ENCODE measurements around the gene CPD. TPM values are rescaled to one million over a fixed set of nuclear protein-coding genes. Genes with fewer than 3 reads are reported as not detected.

The CPD gene
- polyA plus RNA-seq, 2 of the 4 experiments (the other 2 are of a cell fraction) = 22.4 to 83.3 TPM

DNA sequence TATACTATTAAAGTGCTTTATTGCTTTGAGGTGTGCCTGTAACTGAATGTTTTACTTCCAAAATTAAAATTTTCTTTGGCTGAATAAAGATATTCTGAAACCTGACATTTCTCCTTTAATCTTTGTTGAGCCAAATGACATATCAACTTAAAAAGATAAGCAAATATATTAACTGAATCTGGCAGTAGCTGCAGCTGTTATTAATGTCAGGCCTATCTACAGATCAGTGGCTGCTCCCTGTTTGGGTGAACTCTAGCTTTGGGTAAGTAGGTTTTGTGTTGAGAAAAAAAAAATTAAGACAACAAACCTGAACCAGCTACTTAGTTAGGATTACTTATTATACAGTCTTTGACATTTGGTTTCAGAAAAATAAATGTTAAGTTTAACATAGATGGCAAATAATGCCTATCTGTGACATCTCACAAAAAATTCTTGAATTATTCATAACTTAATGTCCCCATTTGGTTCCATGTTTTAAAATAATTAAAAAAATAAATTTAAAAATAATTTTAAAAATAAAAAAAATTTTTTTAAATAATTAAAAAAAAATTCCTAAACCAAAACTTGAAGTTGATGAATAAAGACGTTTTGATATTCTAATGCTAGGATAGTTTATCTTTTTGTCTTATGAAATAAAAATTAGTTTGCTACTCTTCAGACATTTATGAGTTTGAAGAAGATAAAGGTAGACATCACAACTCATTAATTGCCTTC, 19.8 kb downstream of the CPD start:
- peaks cover 33% of the 10 kb centered on the region for H3K4me1 ChIP-seq
- TF ChIP-seq HEYL (CRISPR knock-in tag; IDR thresholded peaks at IDR 0.05) (no peak), ZFP36 (IDR thresholded peaks at IDR 0.05; ENCODE audit: borderline replicate concordance, partially characterized antibody) (no peak), EHF (CRISPR knock-in tag; IDR thresholded peaks at IDR 0.05) (no peak), GATA3 (IDR thresholded peaks at IDR 0.05; ENCODE audit: borderline replicate concordance) (no peak), RNF2 (IDR thresholded peaks at IDR 0.05; ENCODE audit: borderline replicate concordance, low read depth) (no peak), EP300 (IDR thresholded peaks at IDR 0.05) (no peak), NR3C1 (IDR thresholded peaks at IDR 0.05) (no peak), JUN (IDR thresholded peaks at IDR 0.05) (no peak), USF2 (IDR thresholded peaks at IDR 0.05) (no peak), HOXB13 (CRISPR knock-in tag; IDR thresholded peaks at IDR 0.05; ENCODE audit: low read depth) (no peak), REST (IDR thresholded peaks at IDR 0.05) (no peak), ZSCAN20 (CRISPR knock-in tag; IDR thresholded peaks at IDR 0.05) (no peak), EHMT2 (IDR thresholded peaks at IDR 0.05; ENCODE audit: low read depth) (no peak), ZNF302 (CRISPR knock-in tag; IDR thresholded peaks at IDR 0.05) (no peak), FOSL2 (IDR thresholded peaks at IDR 0.05) (no peak), FOSL2 (CRISPR knock-in tag; IDR thresholded peaks at IDR 0.05) (no peak), CTCF (IDR thresholded peaks at IDR 0.05) (no peak)
- no peak for DNase-seq (ENCODE audit: low read depth in 1 of 2, low spot score in 1 of 2)
- POLR2A ChIA-PET = no interaction called here
- H3K4me3 ChIP-seq = no peak overlapping the region
- 78% methylated on average over 1 of the region's 1 CpG for WGBS (ENCODE audit: missing lambda C conversion rate)
- no peaks in the 10 kb centered on the region for H3K9me3 ChIP-seq
- no peak for FAIRE-seq
- no peak for ATAC-seq
- CTCF ChIA-PET = no interaction called here
- H3K27ac ChIP-seq = no peak overlapping the region
- no peak overlapping the region for H3K4me2 ChIP-seq

DNA sequence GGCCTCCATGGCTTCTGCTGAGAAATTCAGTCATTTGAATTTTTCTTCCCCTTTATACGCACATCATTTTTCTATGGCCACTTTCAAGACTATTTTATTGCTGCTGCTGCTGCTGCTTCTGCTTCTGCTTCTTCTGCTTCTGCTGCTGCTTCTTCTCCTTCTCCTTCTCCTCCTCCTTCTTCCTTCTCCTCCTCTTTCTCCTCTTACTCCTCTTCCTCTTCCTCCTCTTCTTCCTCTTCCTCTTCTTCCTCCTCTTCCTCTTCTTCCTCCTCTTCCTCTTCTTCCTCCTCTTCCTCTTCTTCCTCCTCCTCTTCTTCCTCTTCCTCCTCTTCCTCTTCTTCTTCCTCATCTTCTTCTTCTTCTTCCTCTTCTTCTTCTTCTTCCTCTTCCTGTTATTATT, 22.4 kb downstream of the CPD start:
- ATAC-seq = no peak
- ChIA-PET POLR2A (interaction anchor here (0.7 kb wide), 1 partner anchor 15 kb away, joined by 4 read pairs; no protein-coding TSS in a partner anchor), CTCF (interaction anchor here (0.7 to 0.8 kb wide), 2 partner anchors 25 to 842 kb away, joined by 3 read pairs; no protein-coding TSS in a partner anchor)
- peaks cover 30% of the 10 kb centered on the region for H3K4me1 ChIP-seq
- H3K9me3 ChIP-seq = no peaks in the 10 kb centered on the region
- no peak overlapping the region for H3K4me3 ChIP-seq
- no peak overlapping the region for H3K4me2 ChIP-seq
- WGBS (ENCODE audit: missing lambda C conversion rate) = 96% methylated on average over 1 of the region's 1 CpG
- DNase-seq (ENCODE audit: low read depth in 1 of 2, low spot score in 1 of 2) = no peak
- no peak overlapping the region for H3K27ac ChIP-seq
- no peak for FAIRE-seq
- TF ChIP-seq MYC (IDR thresholded peaks at IDR 0.05; ENCODE audit: borderline replicate concordance, low read length) = no peak
- TF ChIP-seq, protein P1, sequence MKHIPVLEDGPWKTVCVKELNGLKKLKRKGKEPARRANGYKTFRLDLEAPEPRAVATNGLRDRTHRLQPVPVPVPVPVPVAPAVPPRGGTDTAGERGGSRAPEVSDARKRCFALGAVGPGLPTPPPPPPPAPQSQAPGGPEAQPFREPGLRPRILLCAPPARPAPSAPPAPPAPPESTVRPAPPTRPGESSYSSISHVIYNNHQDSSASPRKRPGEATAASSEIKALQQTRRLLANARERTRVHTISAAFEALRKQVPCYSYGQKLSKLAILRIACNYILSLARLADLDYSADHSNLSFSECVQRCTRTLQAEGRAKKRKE (CRISPR knock-in tag; IDR thresholded peaks at IDR 0.05; ENCODE audit: low read depth) = no peak
- TF ChIP-seq HOXB13 (CRISPR knock-in tag; IDR thresholded peaks at IDR 0.05; ENCODE audit: low read depth) = no peak
- TF ChIP-seq NR3C1 (IDR thresholded peaks at IDR 0.05) = no peak
- no peak for TF ChIP-seq FOSB (CRISPR knock-in tag; IDR thresholded peaks at IDR 0.05)
- TF ChIP-seq PHF8 (IDR thresholded peaks at IDR 0.05; ENCODE audit: borderline replicate concordance, low read depth) = no peak
- no peak for TF ChIP-seq JUN (IDR thresholded peaks at IDR 0.05)
- TF ChIP-seq ZSCAN20 (CRISPR knock-in tag; IDR thresholded peaks at IDR 0.05) = no peak
- no peak for TF ChIP-seq FOXS1 (CRISPR knock-in tag; IDR thresholded peaks at IDR 0.05)
- no peak for TF ChIP-seq RFX5 (IDR thresholded peaks at IDR 0.05)
